ENCODE data around the gene CNN2. TPM values are rescaled to one million over a fixed set of nuclear protein-coding genes. Genes with fewer than 3 reads are reported as not detected.

The CNN2 gene
- total RNA-seq, 2 experiments from 2014 or later, result 295 to 296 TPM

DNA sequence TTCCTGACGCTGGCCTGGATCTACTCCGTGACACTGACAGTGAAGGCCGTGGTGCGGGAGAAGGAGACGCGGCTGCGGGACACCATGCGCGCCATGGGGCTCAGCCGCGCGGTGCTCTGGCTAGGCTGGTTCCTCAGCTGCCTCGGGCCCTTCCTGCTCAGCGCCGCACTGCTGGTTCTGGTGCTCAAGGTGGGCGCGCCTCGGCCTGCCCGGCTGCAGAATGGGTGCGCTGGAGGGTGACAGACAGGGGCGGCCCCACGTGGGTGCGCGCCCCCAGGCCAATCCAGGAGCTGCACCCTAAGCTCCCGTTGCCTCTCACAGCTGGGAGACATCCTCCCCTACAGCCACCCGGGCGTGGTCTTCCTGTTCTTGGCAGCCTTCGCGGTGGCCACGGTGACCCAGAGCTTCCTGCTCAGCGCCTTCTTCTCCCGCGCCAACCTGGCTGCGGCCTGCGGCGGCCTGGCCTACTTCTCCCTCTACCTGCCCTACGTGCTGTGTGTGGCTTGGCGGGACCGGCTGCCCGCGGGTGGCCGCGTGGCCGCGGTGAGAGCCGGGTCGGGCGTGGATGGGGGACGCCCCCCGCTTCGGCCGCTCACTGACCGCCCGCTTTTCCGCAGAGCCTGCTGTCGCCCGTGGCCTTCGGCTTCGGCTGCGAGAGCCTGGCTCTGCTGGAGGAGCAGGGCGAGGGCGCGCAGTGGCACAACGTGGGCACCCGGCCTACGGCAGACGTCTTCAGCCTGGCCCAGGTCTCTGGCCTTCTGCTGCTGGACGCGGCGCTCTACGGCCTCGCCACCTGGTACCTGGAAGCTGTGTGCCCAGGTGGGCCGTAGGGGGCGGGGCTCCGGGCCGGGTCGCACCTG lies 20.7 kb downstream of the CNN2 start:
- Mint-ChIP-seq H3K4me3 (no peak overlapping the region), H3K27me3 (no peaks in the 10 kb centered on the region), H3K4me1 (peaks cover 5% of the 10 kb centered on the region), H3K9me3 (ENCODE audit: low read depth) (no peaks in the 10 kb centered on the region), H3K36me3 (peaks cover 3% of the 10 kb centered on the region), H3K27ac (no peak overlapping the region)
- ATAC-seq (no peak), DNase-seq (no peak)
- CTCF ChIA-PET, result interaction anchor here (1.0 to 1.7 kb wide), 4 partner anchors 11 to 46 kb away, joined by 3 to 4 read pairs (median 4); partner anchors contain the start of gene CNN2

DNA sequence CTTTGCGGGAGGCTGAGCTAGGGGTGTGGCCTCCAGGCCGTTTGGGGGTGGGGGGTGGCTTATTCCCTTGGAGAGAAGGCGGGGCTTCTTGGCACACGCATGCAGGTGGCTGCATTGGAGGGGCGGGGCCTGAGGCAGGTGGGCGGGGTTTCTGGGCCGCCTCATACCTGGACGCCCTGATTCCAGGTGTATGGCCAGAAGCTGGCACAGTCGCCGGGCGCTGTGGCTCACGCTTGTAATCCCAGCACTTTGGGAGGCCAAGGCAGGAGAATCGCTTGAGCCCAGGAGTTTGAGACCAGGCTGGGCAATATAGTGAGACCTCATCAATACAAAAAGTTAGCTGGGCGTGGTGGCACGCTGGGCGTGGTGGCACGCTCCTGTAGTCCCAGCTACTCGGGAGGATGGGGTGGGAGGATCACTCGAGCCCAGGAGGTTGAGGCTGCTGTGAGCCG lies 21.3 kb downstream of the CNN2 start:
- H3K4me1 Mint-ChIP-seq, result peaks cover 3% of the 10 kb centered on the region
- CTCF ChIA-PET, result interaction anchor here (1.0 to 1.7 kb wide), 4 partner anchors 10 to 46 kb away, joined by 3 to 4 read pairs (median 4); partner anchors contain the start of gene CNN2

DNA sequence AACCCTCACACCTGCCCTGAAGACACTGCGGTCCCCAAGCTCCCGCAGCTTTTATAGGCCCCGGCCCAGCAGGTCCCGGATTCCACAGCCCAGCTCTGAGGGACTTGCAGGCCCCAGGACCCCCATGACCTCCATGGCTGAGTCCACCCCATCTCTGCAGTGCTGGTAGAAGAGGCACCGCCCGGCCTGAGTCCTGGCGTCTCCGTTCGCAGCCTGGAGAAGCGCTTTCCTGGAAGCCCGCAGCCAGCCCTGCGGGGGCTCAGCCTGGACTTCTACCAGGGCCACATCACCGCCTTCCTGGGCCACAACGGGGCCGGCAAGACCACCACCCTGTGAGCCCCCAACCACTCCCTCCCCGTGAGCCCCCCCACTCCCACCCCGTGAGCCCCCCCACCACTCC lies 22.7 kb downstream of the CNN2 start:
- Mint-ChIP-seq H3K4me3 (no peak overlapping the region), H3K4me1 (peaks cover 3% of the 10 kb centered on the region), H3K36me3 (peaks cover 3% of the 10 kb centered on the region), H3K9me3 (ENCODE audit: low read depth) (no peaks in the 10 kb centered on the region), H3K27ac (no peak overlapping the region), H3K27me3 (no peaks in the 10 kb centered on the region)
- CTCF ChIA-PET, result interaction anchor here (1.0 kb wide), 1 partner anchor 17 kb away, joined by 5 read pairs; no protein-coding TSS in a partner anchor
- no peak for DNase-seq
- ATAC-seq, result no peak

More for the DNA sequence above, 21.3 kb downstream of the CNN2 start:
- DNase-seq, result no peak
- no peaks in the 10 kb centered on the region for H3K9me3 Mint-ChIP-seq (ENCODE audit: low read depth)
- peaks cover 3% of the 10 kb centered on the region for H3K36me3 Mint-ChIP-seq
- no peak overlapping the region for H3K4me3 Mint-ChIP-seq
- no peaks in the 10 kb centered on the region for H3K27me3 Mint-ChIP-seq
- ATAC-seq, result no peak
- H3K27ac Mint-ChIP-seq, result no peak overlapping the region

DNA sequence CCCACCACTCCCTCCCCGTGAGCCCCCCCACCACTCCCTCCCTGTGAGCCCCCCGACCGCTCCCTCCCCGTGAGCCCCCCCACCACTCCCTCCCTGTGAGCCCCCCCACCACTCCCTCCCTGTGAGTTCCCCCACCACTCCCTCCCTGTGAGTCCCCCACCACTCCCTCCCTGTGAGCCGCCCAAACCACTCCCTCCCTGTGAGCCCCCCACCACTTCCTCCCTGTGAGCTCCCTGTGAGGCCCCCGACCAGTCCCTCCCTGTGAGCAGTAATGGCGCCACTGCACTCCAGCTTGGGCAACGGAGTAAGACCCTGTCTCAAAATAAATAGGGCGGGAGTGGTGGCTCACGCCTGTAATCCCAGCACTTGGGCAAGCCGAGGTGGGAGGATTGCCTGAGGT lies 23.4 kb downstream of the CNN2 start:
- peaks cover 3% of the 10 kb centered on the region for H3K36me3 Mint-ChIP-seq
- no peak for ATAC-seq
- H3K27ac Mint-ChIP-seq, result no peak overlapping the region
- CTCF ChIA-PET, result no interaction called here
- no peak overlapping the region for H3K4me3 Mint-ChIP-seq
- no peaks in the 10 kb centered on the region for H3K9me3 Mint-ChIP-seq (ENCODE audit: low read depth)
- H3K27me3 Mint-ChIP-seq, result no peaks in the 10 kb centered on the region
- H3K4me1 Mint-ChIP-seq, result peaks cover 3% of the 10 kb centered on the region
- no peak for DNase-seq

DNA sequence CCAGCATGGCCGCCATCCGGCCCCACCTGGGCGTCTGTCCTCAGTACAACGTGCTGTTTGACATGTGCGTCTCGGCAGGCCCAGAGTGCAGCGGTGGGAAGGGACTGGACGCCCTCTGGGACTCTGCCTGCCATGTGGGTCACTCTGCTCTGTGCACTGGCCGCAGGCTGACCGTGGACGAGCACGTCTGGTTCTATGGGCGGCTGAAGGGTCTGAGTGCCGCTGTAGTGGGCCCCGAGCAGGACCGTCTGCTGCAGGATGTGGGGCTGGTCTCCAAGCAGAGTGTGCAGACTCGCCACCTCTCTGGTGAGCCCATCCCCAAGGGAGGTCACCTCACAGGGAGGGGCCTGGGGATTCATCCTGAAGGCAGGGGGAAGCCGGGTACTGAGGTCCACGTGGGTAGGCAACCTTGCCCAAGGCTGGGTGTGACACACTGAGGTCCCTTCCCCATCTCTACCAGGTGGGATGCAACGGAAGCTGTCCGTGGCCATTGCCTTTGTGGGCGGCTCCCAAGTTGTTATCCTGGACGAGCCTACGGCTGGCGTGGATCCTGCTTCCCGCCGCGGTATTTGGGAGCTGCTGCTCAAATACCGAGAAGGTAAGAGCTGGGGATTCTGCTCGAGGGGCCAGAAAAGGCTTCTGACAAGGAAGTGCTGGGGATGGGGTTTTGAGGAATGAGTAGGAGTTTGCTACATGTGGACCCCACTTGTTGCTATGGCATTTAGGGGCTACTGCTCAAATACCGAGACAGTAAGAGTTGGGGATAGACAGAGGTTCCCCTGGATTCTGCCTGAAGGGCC lies 24.8 kb downstream of the CNN2 start:
- ATAC-seq, result no peak
- CTCF ChIA-PET, result interaction anchor here (1.5 kb wide), 1 partner anchor 10 kb away, joined by 4 read pairs; no protein-coding TSS in a partner anchor

DNA sequence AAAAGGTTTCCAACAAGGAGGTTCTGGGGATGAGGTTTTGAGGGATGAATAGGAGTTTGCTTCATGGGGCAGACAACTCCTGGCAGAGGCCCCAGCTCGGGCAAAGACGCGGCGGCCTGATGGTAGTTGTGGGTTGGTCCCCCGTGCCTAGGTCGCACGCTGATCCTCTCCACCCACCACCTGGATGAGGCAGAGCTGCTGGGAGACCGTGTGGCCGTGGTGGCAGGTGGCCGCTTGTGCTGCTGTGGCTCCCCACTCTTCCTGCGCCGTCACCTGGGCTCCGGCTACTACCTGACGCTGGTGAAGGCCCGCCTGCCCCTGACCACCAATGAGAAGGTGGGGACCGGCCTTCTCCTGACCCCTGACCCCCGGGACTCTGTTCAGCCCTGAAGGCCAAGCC lies 25.4 kb downstream of the CNN2 start:
- Mint-ChIP-seq H3K9me3 (ENCODE audit: low read depth) (no peaks in the 10 kb centered on the region), H3K27me3 (no peaks in the 10 kb centered on the region), H3K4me3 (no peak overlapping the region), H3K4me1 (peaks cover 3% of the 10 kb centered on the region), H3K36me3 (peaks cover 8% of the 10 kb centered on the region), H3K27ac (no peak overlapping the region)
- CTCF ChIA-PET, result interaction anchor here (1.5 kb wide), 1 partner anchor 11 kb away, joined by 4 read pairs; no protein-coding TSS in a partner anchor
- DNase-seq, result no peak
- no peak for ATAC-seq

More for the DNA sequence above, 24.8 kb downstream of the CNN2 start:
- Mint-ChIP-seq H3K27me3 (no peaks in the 10 kb centered on the region), H3K9me3 (ENCODE audit: low read depth) (no peaks in the 10 kb centered on the region), H3K4me3 (no peak overlapping the region), H3K4me1 (peaks cover 3% of the 10 kb centered on the region), H3K27ac (no peak overlapping the region), H3K36me3 (peaks cover 2% of the 10 kb centered on the region)
- peak; percentile 40 for DNase-seq

DNA sequence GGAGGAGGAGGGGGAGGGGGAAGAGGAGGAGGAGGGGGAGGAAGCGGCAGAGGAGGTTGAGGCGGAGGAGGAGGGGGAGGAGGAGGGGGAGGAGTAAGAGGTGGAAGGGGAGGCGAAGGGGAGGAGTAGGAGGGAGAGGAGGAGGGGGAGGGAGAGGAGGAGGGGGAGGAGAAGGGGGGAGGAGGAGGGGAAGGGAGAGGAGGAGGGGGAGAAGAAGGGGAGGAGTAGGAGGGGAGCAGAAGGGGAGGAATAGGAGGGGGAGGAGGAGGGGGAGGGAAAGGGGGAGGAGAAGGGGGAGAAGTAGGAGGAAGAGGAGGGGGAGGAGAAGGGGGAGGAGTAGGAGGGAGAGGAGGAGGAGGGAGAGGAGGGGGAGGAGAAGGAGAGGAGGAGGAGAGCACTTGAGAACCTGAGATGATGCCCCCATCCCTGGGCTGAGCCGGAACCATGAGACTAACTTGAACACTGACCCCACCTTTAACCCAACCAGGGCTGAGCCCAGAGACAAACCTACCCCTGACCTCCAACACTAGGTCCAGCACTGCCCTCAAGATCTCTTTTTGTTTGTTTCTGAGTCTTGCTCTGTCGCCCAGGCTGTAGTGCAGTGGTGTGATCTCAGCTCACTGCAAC lies 26.1 kb downstream of the CNN2 start:
- peak overlapping the region; percentile 24 for H3K27ac Mint-ChIP-seq
- ATAC-seq (no peak), DNase-seq (no peak)
- peaks cover 11% of the 10 kb centered on the region for H3K36me3 Mint-ChIP-seq
- H3K4me1 Mint-ChIP-seq, result peaks cover 3% of the 10 kb centered on the region
- CTCF ChIA-PET, result no interaction called here
- H3K27me3 Mint-ChIP-seq, result no peaks in the 10 kb centered on the region
- H3K4me3 Mint-ChIP-seq, result no peak overlapping the region
- H3K9me3 Mint-ChIP-seq (ENCODE audit: low read depth), result no peaks in the 10 kb centered on the region

DNA sequence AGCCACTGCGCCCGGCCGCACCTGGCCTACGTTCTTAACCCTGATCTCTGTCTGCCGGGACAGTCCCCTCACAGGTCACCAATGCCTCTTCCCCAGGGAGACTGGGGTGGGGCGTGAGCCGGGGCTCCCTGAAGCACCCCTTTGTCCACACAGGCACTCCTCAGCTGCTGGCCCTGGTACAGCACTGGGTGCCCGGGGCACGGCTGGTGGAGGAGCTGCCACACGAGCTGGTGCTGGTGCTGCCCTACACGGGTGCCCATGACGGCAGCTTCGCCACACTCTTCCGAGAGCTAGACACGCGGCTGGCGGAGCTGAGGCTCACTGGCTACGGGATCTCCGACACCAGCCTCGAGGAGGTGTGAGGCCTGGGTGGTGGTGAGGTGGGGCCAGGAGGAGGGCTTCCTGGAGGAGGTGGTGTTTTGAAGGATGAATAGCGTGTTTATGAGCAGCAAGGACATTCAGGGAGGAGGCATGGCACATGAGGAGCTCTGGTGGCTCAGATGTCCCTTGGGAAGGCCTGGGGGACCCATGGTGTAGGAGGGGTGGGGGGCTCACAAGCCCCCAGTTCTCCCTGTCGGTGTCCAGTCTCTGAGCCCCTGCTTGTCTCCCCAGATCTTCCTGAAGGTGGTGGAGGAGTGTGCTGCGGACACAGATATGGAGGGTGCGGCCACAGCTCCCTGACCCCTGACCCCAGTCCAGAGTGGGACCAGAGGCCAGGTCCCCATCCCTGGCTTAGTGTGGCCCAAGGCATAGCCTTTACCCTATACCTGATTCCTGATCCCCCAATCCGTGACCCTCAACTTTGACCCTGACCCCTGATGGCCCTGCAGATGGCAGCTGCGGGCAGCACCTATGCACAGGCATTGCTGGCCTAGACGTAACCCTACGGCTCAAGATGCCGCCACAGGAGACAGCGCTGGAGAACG lies 27.0 kb downstream of the CNN2 start:
- no peaks in the 10 kb centered on the region for H3K27me3 Mint-ChIP-seq
- DNase-seq, result no peak
- no peak overlapping the region for H3K27ac Mint-ChIP-seq
- H3K4me1 Mint-ChIP-seq, result peaks cover 8% of the 10 kb centered on the region
- H3K36me3 Mint-ChIP-seq, result peaks cover 12% of the 10 kb centered on the region
- no peak overlapping the region for H3K4me3 Mint-ChIP-seq
- no peaks in the 10 kb centered on the region for H3K9me3 Mint-ChIP-seq (ENCODE audit: low read depth)
- CTCF ChIA-PET, result interaction anchor here (0.7 to 5.3 kb wide), 2 partner anchors 13 to 36 kb away, joined by 4 to 31 read pairs; partner anchors contain the start of gene ARHGAP45
- ATAC-seq, result no peak

DNA sequence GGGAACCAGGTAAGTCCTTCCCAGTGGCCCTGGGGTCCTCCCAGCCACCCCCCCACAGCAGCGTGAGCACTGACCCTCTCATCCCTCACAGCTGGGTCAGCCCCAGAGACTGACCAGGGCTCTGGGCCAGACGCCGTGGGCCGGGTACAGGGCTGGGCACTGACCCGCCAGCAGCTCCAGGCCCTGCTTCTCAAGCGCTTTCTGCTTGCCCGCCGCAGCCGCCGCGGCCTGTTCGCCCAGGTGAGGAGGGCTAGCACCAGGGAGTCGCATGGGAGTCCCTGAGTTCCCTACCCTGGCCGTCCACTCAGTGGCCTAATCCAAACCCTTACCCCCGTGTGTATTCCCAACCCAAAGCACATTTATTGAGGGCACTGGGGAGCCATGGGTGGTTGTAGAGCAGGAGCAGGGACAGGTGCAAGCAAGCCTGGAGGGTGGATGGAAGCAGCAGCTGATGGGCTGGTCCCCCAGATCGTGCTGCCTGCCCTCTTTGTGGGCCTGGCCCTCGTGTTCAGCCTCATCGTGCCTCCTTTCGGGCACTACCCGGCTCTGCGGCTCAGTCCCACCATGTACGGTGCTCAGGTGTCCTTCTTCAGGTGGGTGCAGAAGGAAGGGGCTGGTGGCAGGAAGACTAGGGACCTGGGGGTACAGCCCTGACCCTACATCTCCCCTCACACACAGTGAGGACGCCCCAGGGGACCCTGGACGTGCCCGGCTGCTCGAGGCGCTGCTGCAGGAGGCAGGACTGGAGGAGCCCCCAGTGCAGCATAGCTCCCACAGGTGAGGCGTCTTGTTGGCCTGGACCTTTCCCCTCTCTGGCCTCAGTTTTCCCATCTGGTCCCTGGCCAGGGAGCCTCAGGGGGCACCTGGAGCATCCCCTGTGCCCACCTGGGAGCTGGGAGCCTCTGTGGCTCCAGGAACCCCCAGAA lies 28.0 kb downstream of the CNN2 start:
- no peaks in the 10 kb centered on the region for H3K9me3 Mint-ChIP-seq (ENCODE audit: low read depth)
- peaks cover 12% of the 10 kb centered on the region for H3K36me3 Mint-ChIP-seq
- ATAC-seq, result no peak
- H3K4me3 Mint-ChIP-seq, result no peak overlapping the region
- H3K4me1 Mint-ChIP-seq, result peaks cover 8% of the 10 kb centered on the region
- no peak overlapping the region for H3K27ac Mint-ChIP-seq
- CTCF ChIA-PET, result interaction anchor here (5.3 kb wide), 1 partner anchor 12 kb away, joined by 31 read pairs; the partner anchor contains the start of gene ARHGAP45
- H3K27me3 Mint-ChIP-seq, result no peaks in the 10 kb centered on the region
- DNase-seq, result no peak

DNA sequence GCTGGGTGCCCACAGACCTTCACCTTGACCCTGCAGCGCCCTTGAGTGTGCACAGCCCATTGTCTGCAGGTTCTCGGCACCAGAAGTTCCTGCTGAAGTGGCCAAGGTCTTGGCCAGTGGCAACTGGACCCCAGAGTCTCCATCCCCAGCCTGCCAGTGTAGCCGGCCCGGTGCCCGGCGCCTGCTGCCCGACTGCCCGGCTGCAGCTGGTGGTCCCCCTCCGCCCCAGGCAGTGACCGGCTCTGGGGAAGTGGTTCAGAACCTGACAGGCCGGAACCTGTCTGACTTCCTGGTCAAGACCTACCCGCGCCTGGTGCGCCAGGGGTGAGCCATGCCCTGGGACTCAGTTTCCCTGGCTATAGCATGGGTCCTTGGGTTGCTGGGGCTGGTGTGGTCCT lies 28.6 kb downstream of the CNN2 start:
- no peak for DNase-seq
- no peak for ATAC-seq
- H3K27ac Mint-ChIP-seq, result no peak overlapping the region
- H3K4me1 Mint-ChIP-seq, result peaks cover 8% of the 10 kb centered on the region
- H3K9me3 Mint-ChIP-seq (ENCODE audit: low read depth), result no peaks in the 10 kb centered on the region
- CTCF ChIA-PET, result interaction anchor here (1.5 to 5.3 kb wide), 2 partner anchors 12 to 35 kb away, joined by 3 to 31 read pairs; partner anchors contain the start of gene ARHGAP45
- H3K4me3 Mint-ChIP-seq, result no peak overlapping the region
- no peaks in the 10 kb centered on the region for H3K27me3 Mint-ChIP-seq
- peaks cover 12% of the 10 kb centered on the region for H3K36me3 Mint-ChIP-seq

DNA sequence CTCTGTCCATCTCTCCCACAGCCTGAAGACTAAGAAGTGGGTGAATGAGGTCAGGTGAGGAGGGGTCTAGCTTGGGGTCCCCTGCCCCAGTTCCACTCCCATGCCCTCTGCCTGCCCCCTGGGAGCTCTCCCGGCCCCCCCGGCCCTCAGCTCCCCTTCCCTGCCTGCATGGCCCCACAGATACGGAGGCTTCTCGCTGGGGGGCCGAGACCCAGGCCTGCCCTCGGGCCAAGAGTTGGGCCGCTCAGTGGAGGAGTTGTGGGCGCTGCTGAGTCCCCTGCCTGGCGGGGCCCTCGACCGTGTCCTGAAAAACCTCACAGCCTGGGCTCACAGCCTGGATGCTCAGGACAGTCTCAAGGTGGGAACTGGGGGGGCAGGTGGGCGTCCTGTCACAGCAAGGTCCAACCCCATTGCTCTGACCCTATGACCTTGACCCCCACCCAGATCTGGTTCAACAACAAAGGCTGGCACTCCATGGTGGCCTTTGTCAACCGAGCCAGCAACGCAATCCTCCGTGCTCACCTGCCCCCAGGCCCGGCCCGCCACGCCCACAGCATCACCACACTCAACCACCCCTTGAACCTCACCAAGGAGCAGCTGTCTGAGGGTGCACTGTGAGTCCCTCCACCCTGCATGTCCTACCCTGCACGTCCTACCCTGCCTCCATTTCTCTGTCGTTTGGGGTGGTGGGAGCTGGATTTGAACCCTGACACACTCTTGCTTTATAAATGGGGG lies 29.6 kb downstream of the CNN2 start:
- DNase-seq (no peak), ATAC-seq (no peak)
- CTCF ChIA-PET, result interaction anchor here (1.1 to 5.3 kb wide), 3 partner anchors 10 to 156 kb away, joined by 3 to 31 read pairs (median 4); partner anchors contain the start of gene ARHGAP45
- H3K4me1 Mint-ChIP-seq, result peaks cover 8% of the 10 kb centered on the region
- no peaks in the 10 kb centered on the region for H3K9me3 Mint-ChIP-seq (ENCODE audit: low read depth)
- no peak overlapping the region for H3K27ac Mint-ChIP-seq
- H3K36me3 Mint-ChIP-seq, result peaks cover 12% of the 10 kb centered on the region
- no peak overlapping the region for H3K4me3 Mint-ChIP-seq
- no peaks in the 10 kb centered on the region for H3K27me3 Mint-ChIP-seq

Data from activated CD8-positive, alpha-beta memory T cell treated with anti-CD3 and anti-CD28 coated beads, Interleukin-2, amount 10 ng/mL, durations not matched to agents 7 days and 5 days (primary cell).